Chondrocyte (in vitro differentiated cells): Measurements from ENCODE around the gene CCDC148. TPM values are rescaled to one million over a fixed set of nuclear protein-coding genes. Genes with fewer than 3 reads are reported as not detected.
"Not testable (repeated sequence)": the region's sequence is repeated elsewhere in the genome, so short reads cannot be mapped to it uniquely, and the experiment has no call there.

ENCODE experiments used
- DNase-seq: peaks from one replicate; pipeline ENCODE4 v3.0.0; 2021; ENCODE audit warnings: mixed read lengths, low spot score
- H3K27ac Mint-ChIP-seq: one replicate; pipeline ENCODE4 v1.8.0; 2021; ENCODE audit warnings: mild to moderate bottlenecking, moderate library complexity, mixed read lengths; ENCODE audit not compliant: unreplicated experiment
- H3K27me3 Mint-ChIP-seq: 2 replicates; pipeline ENCODE4 v1.8.0; 2021; ENCODE audit warnings: low read depth, mixed read lengths
- H3K36me3 Mint-ChIP-seq: 2 replicates; pipeline ENCODE4 v1.8.0; 2021; ENCODE audit warnings: low read depth, mixed read lengths
- H3K4me1 Mint-ChIP-seq: 2 replicates; pipeline ENCODE4 v1.8.0; 2021; ENCODE audit warnings: low read depth, mild to moderate bottlenecking, mixed read lengths
- H3K4me3 Mint-ChIP-seq: one replicate; pipeline ENCODE4 v1.8.0; 2021; ENCODE audit warnings: mild to moderate bottlenecking, moderate library complexity, mixed read lengths; ENCODE audit not compliant: unreplicated experiment
- H3K9me3 Mint-ChIP-seq: 2 replicates; pipeline ENCODE4 v1.8.0; 2021; ENCODE audit warnings: low read depth, mixed read lengths
- CTCF ChIP-seq: fragments of 200-600 bp; sonication (generic); IDR thresholded peaks from 2 replicates; pipeline ENCODE4 v1.5.0; 2021; ENCODE audit warnings: antibody characterized with exemption, mild to moderate bottlenecking, moderate library complexity
- total RNA-seq: library from RNA; stranded (reverse); gene quantifications from 3 replicates; pipeline ENCODE4 v1.2.1, GENCODE V29; 2021

The CCDC148 gene
- total RNA-seq, 1 donor from 2014 or later: 0.52 TPM

- no peaks in the 10 kb centered on the region for H3K4me1 Mint-ChIP-seq
- no peaks in the 10 kb centered on the region for H3K9me3 Mint-ChIP-seq
- no peaks in the 10 kb centered on the region for H3K36me3 Mint-ChIP-seq
- no peaks in the 10 kb centered on the region for H3K27me3 Mint-ChIP-seq
- no peak overlapping the region for H3K27ac Mint-ChIP-seq
- no peak for TF ChIP-seq CTCF
- DNase-seq: no peak
- H3K4me3 Mint-ChIP-seq: no peak overlapping the region
Measured at GRCh38 chr2:158240975-158241374, 215.6 kb downstream of the CCDC148 start.

- DNase-seq: no peak
- Mint-ChIP-seq H3K36me3 (no peaks in the 10 kb centered on the region), H3K27me3 (no peaks in the 10 kb centered on the region), H3K9me3 (no peaks in the 10 kb centered on the region), H3K4me1 (no peaks in the 10 kb centered on the region), H3K27ac (no peak overlapping the region), H3K4me3 (no peak overlapping the region)
- no peak for TF ChIP-seq CTCF
Measured at GRCh38 chr2:158239271-158239670, 217.3 kb downstream of the CCDC148 start.

GRCh38 chr2:158234497-158234896 lies 222.1 kb downstream of the CCDC148 start:
- H3K27me3 Mint-ChIP-seq: no peaks in the 10 kb centered on the region
- no peak overlapping the region for H3K4me3 Mint-ChIP-seq
- no peaks in the 10 kb centered on the region for H3K9me3 Mint-ChIP-seq
- no peaks in the 10 kb centered on the region for H3K36me3 Mint-ChIP-seq
- DNase-seq: no peak
- H3K27ac Mint-ChIP-seq: no peak overlapping the region
- TF ChIP-seq CTCF: no peak
- no peaks in the 10 kb centered on the region for H3K4me1 Mint-ChIP-seq

DNA sequence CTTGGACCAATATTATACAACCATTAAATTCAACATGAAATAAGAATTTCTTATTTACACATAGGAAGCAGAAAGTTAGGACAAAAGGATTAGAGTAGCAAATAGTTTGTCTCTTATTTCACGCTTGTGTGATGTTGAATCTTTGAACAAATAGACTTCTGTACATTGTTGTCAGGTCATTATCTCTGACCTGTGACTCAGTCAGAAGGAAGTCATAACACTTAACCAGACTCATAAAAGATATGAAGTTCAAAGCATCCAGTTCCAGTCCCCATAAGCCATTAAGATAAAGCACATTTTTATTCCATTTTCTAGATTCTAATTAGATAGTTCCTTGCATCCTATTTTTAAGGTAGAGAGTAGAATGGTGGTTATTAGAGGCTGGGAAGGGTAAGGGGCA lies 224.1 kb downstream of the CCDC148 start:
- DNase-seq: no peak
- Mint-ChIP-seq H3K9me3 (peaks cover 3% of the 10 kb centered on the region), H3K4me1 (no peaks in the 10 kb centered on the region), H3K27me3 (no peaks in the 10 kb centered on the region), H3K4me3 (no peak overlapping the region), H3K36me3 (no peaks in the 10 kb centered on the region), H3K27ac (no peak overlapping the region)
- TF ChIP-seq CTCF: no peak

GRCh38 chr2:158228943-158229508 lies 227.5 kb downstream of the CCDC148 start:
- Mint-ChIP-seq H3K4me3 (no peak overlapping the region), H3K36me3 (no peaks in the 10 kb centered on the region), H3K4me1 (no peaks in the 10 kb centered on the region), H3K9me3 (peaks cover 3% of the 10 kb centered on the region), H3K27ac (no peak overlapping the region), H3K27me3 (no peaks in the 10 kb centered on the region)
- TF ChIP-seq CTCF: no peak
- DNase-seq: no peak

- not testable (repeated sequence) for H3K4me1 Mint-ChIP-seq, H3K4me3 Mint-ChIP-seq, DNase-seq, H3K36me3 Mint-ChIP-seq, H3K27me3 Mint-ChIP-seq, H3K9me3 Mint-ChIP-seq, H3K27ac Mint-ChIP-seq
Measured at GRCh38 chr2:158223066-158223465, 233.5 kb downstream of the CCDC148 start.
